Trophoblast cell (in vitro differentiated cells and primary cell): Measurements from ENCODE around the gene DBF4.
A peak's percentile ranks its signal among the peaks of the same experiment; 100 is the strongest.

Experiments used
- DNase-seq, 2 donors: peaks; one replicate each; pipeline ENCODE4 v3.0.0-alpha.2; 2016
- H2AFZ ChIP-seq: 2 replicates; pipeline ENCODE4 v1.6.1; 2013; ENCODE audit warnings: low read length, moderate library complexity, mild to moderate bottlenecking; ENCODE audit not compliant: insufficient read depth, poor library complexity
- H2AK5ac ChIP-seq: 2 replicates; pipeline ENCODE4 v1.6.1; 2013; ENCODE audit warnings: mild to moderate bottlenecking, low read length
- H2BK120ac ChIP-seq: 2 replicates; pipeline ENCODE4 v1.6.1; 2013; ENCODE audit warnings: low read length, mild to moderate bottlenecking, moderate library complexity; ENCODE audit not compliant: insufficient read depth, poor library complexity
- H2BK12ac ChIP-seq: 2 replicates; pipeline ENCODE4 v1.6.1; 2013; ENCODE audit warnings: mild to moderate bottlenecking, low read length, moderate library complexity
- H2BK5ac ChIP-seq: 2 replicates; pipeline ENCODE4 v1.6.1; 2013; ENCODE audit warnings: low read length, low read depth, moderate library complexity, mild to moderate bottlenecking; ENCODE audit not compliant: poor library complexity
- H3K14ac ChIP-seq: 2 replicates; pipeline ENCODE4 v1.6.1; 2013; ENCODE audit warnings: mild to moderate bottlenecking, low read length
- H3K18ac ChIP-seq: 2 replicates; pipeline ENCODE4 v1.6.1; 2013; ENCODE audit warnings: mild to moderate bottlenecking, low read length
- H3K23ac ChIP-seq: 2 replicates; pipeline ENCODE4 v1.6.1; 2013; ENCODE audit warnings: low read length
- H3K27ac ChIP-seq: 2 replicates; pipeline ENCODE4 v1.5.1; 2013; ENCODE audit warnings: low read depth, mild to moderate bottlenecking, inconsistent platforms, low read length, moderate library complexity
- H3K27me3 ChIP-seq: 2 replicates; pipeline ENCODE4 v1.6.1; 2013; ENCODE audit warnings: inconsistent platforms, mild to moderate bottlenecking, low read length, moderate library complexity; ENCODE audit not compliant: insufficient read depth
- H3K36me3 ChIP-seq, 2 experiments: 1 replicate in 1 of 2; 2 replicates in 1 of 2; pipeline ENCODE4 v1.6.1; 2013; ENCODE audit warnings: low read length in 2 of 2, mild to moderate bottlenecking in 2 of 2, moderate library complexity in 1 of 2; ENCODE audit not compliant: insufficient read depth in 2 of 2, control insufficient read depth in 1 of 2
- H3K4ac ChIP-seq: 2 replicates; pipeline ENCODE4 v1.6.1; 2013; ENCODE audit warnings: low read depth, mild to moderate bottlenecking, low read length, moderate library complexity
- H3K4me1 ChIP-seq, 2 experiments: 1 replicate in 1 of 2; 2 replicates in 1 of 2; pipeline ENCODE4 v1.6.1; 2013; ENCODE audit warnings: low read length in 2 of 2, mild to moderate bottlenecking in 2 of 2, moderate library complexity in 1 of 2; ENCODE audit not compliant: insufficient read depth in 2 of 2, control insufficient read depth in 1 of 2
- H3K4me2 ChIP-seq: 2 replicates; pipeline ENCODE4 v1.6.1; 2013; ENCODE audit warnings: inconsistent platforms, mild to moderate bottlenecking, low read length, moderate library complexity
- H3K4me3 ChIP-seq: 2 replicates; pipeline ENCODE4 v1.5.1; 2013; ENCODE audit warnings: mild to moderate bottlenecking, low read depth, low read length, inconsistent platforms
- H3K79me1 ChIP-seq: one replicate; pipeline ENCODE4 v1.6.1; 2013; ENCODE audit warnings: low read length
- H3K79me2 ChIP-seq: 2 replicates; pipeline ENCODE4 v1.6.1; 2013; ENCODE audit warnings: low read length, mild to moderate bottlenecking; ENCODE audit not compliant: control insufficient read depth, insufficient read depth, poor library complexity
- H3K9ac ChIP-seq: 2 replicates; pipeline ENCODE4 v1.6.1; 2013; ENCODE audit warnings: mild to moderate bottlenecking, low read length
- H3K9me3 ChIP-seq: 2 replicates; pipeline ENCODE4 v1.6.1; 2013; ENCODE audit warnings: low read depth, mild to moderate bottlenecking, control low read depth, inconsistent platforms, low read length; ENCODE audit not compliant: insufficient read depth
- H4K12ac ChIP-seq: 2 replicates; pipeline ENCODE4 v1.6.1; 2013; ENCODE audit warnings: low read depth, mild to moderate bottlenecking, low read length, moderate library complexity
- H4K8ac ChIP-seq: 2 replicates; pipeline ENCODE4 v1.6.1; 2013; ENCODE audit warnings: low read depth, mild to moderate bottlenecking, low read length, moderate library complexity
- H4K91ac ChIP-seq: one replicate; pipeline ENCODE4 v1.6.1; 2013; ENCODE audit warnings: low read depth, mild to moderate bottlenecking, low read length, moderate library complexity
- WGBS: extraction: QIAGEN DNeasy Blood & Tissue Kit; methylation state at CpG from one replicate; pipeline ENCODE4 v1.1.7; 2013; ENCODE audit warnings: missing lambda C conversion rate; ENCODE audit not compliant: insufficient read length, insufficient coverage; ENCODE audit errors: extremely low coverage; 5-methylcytosine and 5-hydroxymethylcytosine counted together

The DBF4 gene

DNA sequence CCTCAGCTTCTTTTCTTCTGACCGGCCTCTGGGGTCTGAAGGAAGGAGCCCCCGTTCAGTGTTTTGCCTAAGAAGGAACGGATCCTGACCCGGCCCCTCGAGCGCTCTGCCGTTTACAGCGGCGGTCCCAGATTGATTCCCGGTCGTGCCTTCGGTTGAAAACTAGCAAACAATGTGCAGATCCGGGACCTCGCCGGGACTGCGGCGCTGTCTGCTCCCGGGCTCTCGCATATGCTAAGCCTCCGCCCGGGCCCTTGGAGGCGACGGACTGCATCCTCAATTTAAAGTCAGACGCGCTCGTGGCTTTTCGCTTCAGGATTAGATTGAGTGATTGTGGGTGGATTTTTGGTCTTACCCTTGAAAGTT is 559 bp downstream of the DBF4 start:
- H3K27ac ChIP-seq = peak overlapping the region; percentile 97
- no peak overlapping the region for H2BK12ac ChIP-seq
- no peaks in the 10 kb centered on the region for H3K4me1 ChIP-seq
- H2BK5ac ChIP-seq = peak overlapping the region; percentile 61
- H3K23ac ChIP-seq = no peak overlapping the region
- peaks cover 12% of the 10 kb centered on the region for H3K79me1 ChIP-seq
- WGBS = no CpG with 5 or more reads among the region's 27 CpGs
- peak overlapping the region; percentile 48 for H2BK120ac ChIP-seq
- H4K8ac ChIP-seq = peak overlapping the region; percentile 66
- H3K4me3 ChIP-seq = peak overlapping the region; percentile 82
- H3K4me2 ChIP-seq = peak overlapping the region; percentile 70
- H3K9me3 ChIP-seq = no peaks in the 10 kb centered on the region
- peak overlapping the region; percentile 69 for H4K91ac ChIP-seq
- no peaks in the 10 kb centered on the region for H3K27me3 ChIP-seq
- peak; percentile 56 to 65 for DNase-seq
- H3K79me2 ChIP-seq = peaks cover 10% of the 10 kb centered on the region
- peak overlapping the region; percentile 32 for H3K18ac ChIP-seq
- no peak overlapping the region for H2AK5ac ChIP-seq
- H3K36me3 ChIP-seq = peaks cover 0 to 3% of the 10 kb centered on the region in 2 experiments
- H4K12ac ChIP-seq = peak overlapping the region; percentile 67
- H3K9ac ChIP-seq = peak overlapping the region; percentile 91
- peak overlapping the region; percentile 1 for H3K14ac ChIP-seq
- peak overlapping the region; percentile 38 for H2AFZ ChIP-seq
- H3K4ac ChIP-seq = peak overlapping the region; percentile 16

DNA sequence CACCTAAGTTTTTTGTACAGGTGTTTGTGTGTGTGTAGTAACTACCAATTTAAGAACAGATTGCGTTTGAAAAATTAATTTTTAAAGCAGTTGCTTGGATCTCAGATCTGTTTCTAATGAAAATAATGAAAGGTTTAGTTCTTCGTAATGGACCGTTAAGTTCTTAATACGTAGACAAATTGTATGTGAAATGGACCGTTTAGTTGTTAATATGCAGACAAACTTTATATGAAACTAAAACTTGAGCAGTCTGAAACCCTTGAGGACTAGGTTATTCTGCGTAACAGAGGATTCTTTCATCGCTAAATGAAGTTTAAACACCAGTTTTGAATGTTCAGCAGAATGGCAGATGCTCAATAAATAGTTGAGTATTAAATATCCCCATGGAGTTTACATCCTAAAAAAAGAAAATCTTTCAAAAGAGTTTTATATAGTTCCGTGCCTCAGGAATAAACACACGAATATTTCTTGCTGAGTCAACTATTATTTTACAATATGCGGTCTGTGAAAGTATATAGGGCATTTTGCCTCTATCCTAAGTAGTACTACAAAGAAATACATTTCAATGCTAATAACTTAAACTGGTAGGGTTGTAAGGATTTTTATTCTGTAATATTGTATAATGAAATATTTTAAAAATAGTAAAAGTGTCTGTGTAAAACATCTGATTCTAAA is 1.2 kb downstream of the DBF4 start:
- Histone ChIP-seq H3K4me1 (no peaks in the 10 kb centered on the region), H3K36me3 (peaks cover 0 to 3% of the 10 kb centered on the region in 2 experiments), H3K14ac (no peak overlapping the region), H4K12ac (no peak overlapping the region), H3K4ac (no peak overlapping the region), H3K18ac (no peak overlapping the region), H2AFZ (no peak overlapping the region), H3K4me2 (peak overlapping the region; percentile 70), H2BK12ac (no peak overlapping the region), H3K23ac (no peak overlapping the region), H2AK5ac (no peak overlapping the region), H2BK120ac (no peak overlapping the region), H3K9me3 (no peaks in the 10 kb centered on the region), H3K9ac (no peak overlapping the region), H3K27ac (no peak overlapping the region), H3K27me3 (no peaks in the 10 kb centered on the region), H4K8ac (no peak overlapping the region), H2BK5ac (no peak overlapping the region), H3K79me1 (peaks cover 12% of the 10 kb centered on the region), H3K4me3 (no peak overlapping the region), H3K79me2 (peaks cover 10% of the 10 kb centered on the region), H4K91ac (no peak overlapping the region)
- no CpG with 5 or more reads among the region's 10 CpGs for WGBS
- no peak for DNase-seq

DNA sequence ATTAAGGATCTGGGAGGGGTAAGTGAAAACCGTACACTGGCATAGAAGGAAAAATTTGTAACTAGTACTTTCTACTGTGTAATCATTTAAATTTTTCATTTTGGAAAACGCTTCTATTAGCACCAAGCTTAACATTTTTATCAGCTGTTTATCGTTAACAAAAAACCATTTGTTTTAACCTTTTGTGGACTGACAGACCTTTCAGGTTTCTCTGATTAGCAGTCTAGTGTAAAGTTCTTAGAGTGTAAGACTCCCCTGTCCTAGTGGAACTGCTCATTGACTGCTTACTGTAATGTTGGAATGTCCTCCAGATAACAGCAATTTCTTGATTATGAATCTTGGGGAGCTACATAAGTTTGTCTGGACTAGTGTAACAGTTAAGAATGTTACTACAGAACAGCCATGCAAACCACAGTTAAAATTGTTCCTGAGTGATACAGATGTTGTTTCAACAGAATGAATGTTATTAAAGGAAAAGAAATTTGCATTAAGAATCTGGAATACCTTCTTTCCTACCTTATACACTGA is 2.0 kb downstream of the DBF4 start:
- Histone ChIP-seq H3K18ac (no peak overlapping the region), H3K9ac (no peak overlapping the region), H3K23ac (no peak overlapping the region), H3K9me3 (no peaks in the 10 kb centered on the region), H2BK5ac (no peak overlapping the region), H3K4ac (no peak overlapping the region), H4K91ac (no peak overlapping the region), H4K12ac (no peak overlapping the region), H3K79me1 (peaks cover 12% of the 10 kb centered on the region), H2BK120ac (no peak overlapping the region), H3K4me3 (no peak overlapping the region), H3K79me2 (peaks cover 10% of the 10 kb centered on the region), H3K4me2 (no peak overlapping the region), H4K8ac (no peak overlapping the region), H3K14ac (no peak overlapping the region), H3K27ac (no peak overlapping the region), H2AK5ac (no peak overlapping the region), H3K27me3 (no peaks in the 10 kb centered on the region), H2BK12ac (no peak overlapping the region), H3K4me1 (no peaks in the 10 kb centered on the region), H2AFZ (no peak overlapping the region), H3K36me3 (peaks cover 0 to 3% of the 10 kb centered on the region in 2 experiments)
- WGBS = no CpG with 5 or more reads among the region's 3 CpGs
- DNase-seq = no peak

DNA sequence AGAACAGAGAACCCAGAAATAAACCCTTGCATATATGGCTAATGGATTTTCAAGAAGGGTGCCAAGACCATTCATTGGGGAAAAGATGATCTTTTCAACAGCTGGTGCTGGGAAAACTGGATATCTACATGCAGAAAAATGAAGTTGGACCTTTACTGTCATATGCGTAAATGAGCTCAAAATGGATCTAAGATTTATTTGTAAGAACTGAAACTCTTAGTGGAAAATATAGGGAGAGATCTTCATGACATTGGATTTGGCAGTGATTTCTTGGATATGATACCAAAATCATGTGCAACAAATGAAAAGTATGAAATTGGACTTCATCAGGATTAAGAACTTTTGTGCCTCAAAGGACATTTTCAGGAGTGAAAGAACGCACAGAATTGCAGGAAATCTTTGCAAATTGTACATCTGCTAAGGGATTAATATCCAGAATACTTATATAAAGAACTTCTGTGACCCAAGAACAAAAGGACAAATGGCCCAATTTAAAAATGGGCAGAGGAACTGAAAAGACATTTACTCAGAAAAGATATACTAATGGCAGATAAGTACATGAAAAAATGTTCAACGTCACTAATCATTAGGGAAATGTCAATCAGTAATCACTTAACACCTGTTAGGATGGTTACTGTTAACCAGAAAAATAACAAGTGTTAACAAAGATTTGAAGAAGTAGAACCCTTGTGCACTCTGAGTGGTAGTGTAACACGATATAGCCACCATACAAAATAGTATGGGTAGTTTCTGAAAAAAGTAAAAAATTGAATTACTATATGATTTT is 6.1 kb downstream of the DBF4 start:
- DNase-seq = no peak

More for the DNA sequence above, 6.1 kb downstream of the DBF4 start:
- Histone ChIP-seq H3K36me3 (peaks cover 2 to 3% of the 10 kb centered on the region in 2 experiments), H2BK5ac (no peak overlapping the region), H2BK120ac (no peak overlapping the region), H3K27ac (no peak overlapping the region), H3K4me3 (no peak overlapping the region), H3K79me1 (no peaks in the 10 kb centered on the region), H2AFZ (no peak overlapping the region), H3K27me3 (no peaks in the 10 kb centered on the region), H3K23ac (no peak overlapping the region), H4K12ac (no peak overlapping the region), H4K91ac (no peak overlapping the region), H3K9me3 (no peaks in the 10 kb centered on the region), H2AK5ac (no peak overlapping the region), H3K18ac (no peak overlapping the region), H3K4ac (no peak overlapping the region), H4K8ac (no peak overlapping the region), H3K4me1 (no peaks in the 10 kb centered on the region), H3K4me2 (no peak overlapping the region), H3K9ac (no peak overlapping the region), H3K14ac (no peak overlapping the region), H2BK12ac (no peak overlapping the region), H3K79me2 (peaks cover 3% of the 10 kb centered on the region)
- WGBS = no CpG with 5 or more reads among the region's 4 CpGs
